OCI-M2 (cell line): ENCODE results near the gene ERAL1.
"Not testable (repeated sequence)": the region's sequence is repeated elsewhere in the genome, so short reads cannot be mapped to it uniquely, and the experiment has no call there.

ENCODE experiments used
- DNase-seq: peaks from one replicate; lab custom pipeline; 2025; ENCODE audit not compliant: unreplicated experiment; lab: John Stamatoyannopoulos, UW

ERAL1 gene

GRCh38 chr17:28897769-28898526 is 43.1 kb downstream of the ERAL1 start:
- no peak for DNase-seq

- no peak for DNase-seq
Measured at GRCh38 chr17:28898527-28898955, 43.7 kb downstream of the ERAL1 start.

DNA sequence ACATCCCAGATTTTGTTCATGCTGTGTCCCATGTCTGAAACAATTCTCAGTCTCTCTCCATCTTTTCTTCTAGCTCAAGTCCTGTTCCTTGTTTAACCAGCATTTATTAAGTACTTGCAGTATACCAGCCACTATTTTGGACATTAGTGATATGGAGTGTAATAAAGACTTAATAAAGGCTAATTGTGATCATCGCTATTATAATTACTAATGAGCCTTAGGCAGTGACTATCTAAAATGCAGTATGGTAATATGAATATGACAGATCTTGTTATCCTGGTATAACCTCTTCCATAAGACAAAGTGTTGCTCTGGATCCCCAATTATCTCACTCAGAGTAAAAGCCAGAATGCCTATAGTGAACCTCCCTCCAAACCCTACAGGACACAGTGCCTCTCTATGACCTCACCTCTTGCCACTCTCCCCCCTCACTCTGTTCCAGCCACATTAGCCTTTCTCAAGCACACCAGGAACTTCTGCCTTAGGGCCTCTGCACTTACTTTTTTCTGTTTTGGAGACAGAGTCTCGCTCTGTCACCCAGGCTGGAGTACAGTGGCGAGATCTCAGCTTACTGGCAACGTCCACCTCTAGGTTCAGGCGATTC is 44.5 kb downstream of the ERAL1 start:
- no peak for DNase-seq

DNA sequence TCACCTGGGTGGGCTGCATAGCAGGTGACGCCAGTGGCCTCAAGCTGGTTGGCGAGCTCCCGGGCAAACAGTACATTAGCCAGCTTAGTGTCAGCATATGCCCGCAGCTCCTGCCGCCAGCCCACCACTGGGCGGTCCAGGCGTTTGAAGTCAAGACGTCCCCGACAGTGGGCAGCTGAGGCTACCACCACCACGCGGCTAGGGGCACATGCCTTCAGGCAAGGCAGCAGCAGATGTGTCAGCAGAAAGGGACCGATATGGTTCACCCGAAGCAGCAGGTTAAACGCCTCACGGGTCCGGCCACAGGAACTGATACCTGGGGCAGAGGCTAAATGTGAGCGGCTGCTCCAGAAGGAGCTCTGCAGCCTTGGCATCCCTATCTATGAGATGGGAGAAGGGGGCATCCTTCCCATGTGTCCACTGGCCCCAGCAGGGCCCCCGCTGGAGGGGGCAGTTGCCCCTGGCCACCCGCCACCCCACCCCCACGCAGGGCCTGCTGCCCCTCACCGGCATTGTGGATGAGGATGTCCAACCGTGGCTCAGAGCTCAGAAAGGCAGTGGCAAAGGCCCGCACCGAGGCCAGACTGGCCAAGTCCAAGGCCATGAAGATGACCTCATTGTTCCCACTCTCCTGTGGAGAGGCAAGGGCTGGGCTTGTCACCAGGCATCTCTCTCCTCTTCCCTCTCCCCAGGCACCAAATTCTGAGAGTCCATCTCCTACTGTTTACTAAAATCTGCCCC is 46.3 kb downstream of the ERAL1 start:
- DNase-seq, result no peak

GRCh38 chr17:28901866-28902818 is 47.3 kb downstream of the ERAL1 start:
- no peak for DNase-seq

- DNase-seq, result no peak
Measured at GRCh38 chr17:28902819-28903545, 48.2 kb downstream of the ERAL1 start, which contains the start of gene DHRS13. Gene DHRS13 (minus strand): TSS chr17:28903079. CDS start chr17:28902944, 135 bp downstream.

- DNase-seq, result not testable (repeated sequence)
Measured at GRCh38 chr17:28903546-28903841, 48.7 kb downstream of the ERAL1 start.

DNA sequence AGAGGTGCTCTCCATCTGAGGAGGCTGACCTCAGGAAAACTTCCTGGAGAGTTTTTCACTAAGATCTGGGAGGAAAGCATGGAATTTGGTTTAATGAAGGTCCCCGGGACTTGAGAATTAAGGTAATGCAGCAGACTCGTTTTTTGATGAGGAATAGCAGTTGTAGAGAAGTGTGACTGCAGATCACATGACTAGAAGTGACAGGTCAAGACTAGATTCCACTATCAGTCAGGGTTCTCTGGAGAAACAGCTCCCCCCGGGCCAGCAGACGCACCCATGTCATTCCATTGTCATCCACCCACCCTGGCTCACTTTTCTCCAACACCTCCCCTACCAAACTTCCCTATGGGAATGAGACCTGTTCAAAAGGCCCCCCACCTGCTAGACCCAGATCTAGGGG is 50.0 kb downstream of the ERAL1 start:
- no peak for DNase-seq

DNA sequence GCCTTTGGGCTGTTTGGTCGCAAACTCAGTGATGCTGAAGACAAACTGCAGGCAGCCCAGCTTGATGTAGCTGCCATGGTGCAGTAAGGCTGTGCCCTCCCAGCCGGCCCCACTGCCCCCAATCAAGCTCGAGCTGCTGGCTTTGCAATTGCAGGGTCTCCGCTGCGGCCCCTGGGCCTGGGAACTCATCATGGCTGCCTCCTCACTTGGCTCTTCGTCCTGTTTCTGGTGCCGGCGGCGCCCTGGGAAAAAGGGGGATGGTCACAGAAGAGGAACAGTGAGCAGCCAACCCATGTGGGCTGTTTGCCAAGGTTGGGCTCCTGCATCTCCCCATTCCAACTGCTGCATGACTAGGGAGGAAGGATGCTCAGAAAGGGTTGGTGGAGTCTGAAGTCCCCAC is 51.5 kb downstream of the ERAL1 start:
- DNase-seq, result no peak

- DNase-seq, result peak; percentile 76
Measured at GRCh38 chr17:28906706-28907438, 52.1 kb downstream of the ERAL1 start.

DNA sequence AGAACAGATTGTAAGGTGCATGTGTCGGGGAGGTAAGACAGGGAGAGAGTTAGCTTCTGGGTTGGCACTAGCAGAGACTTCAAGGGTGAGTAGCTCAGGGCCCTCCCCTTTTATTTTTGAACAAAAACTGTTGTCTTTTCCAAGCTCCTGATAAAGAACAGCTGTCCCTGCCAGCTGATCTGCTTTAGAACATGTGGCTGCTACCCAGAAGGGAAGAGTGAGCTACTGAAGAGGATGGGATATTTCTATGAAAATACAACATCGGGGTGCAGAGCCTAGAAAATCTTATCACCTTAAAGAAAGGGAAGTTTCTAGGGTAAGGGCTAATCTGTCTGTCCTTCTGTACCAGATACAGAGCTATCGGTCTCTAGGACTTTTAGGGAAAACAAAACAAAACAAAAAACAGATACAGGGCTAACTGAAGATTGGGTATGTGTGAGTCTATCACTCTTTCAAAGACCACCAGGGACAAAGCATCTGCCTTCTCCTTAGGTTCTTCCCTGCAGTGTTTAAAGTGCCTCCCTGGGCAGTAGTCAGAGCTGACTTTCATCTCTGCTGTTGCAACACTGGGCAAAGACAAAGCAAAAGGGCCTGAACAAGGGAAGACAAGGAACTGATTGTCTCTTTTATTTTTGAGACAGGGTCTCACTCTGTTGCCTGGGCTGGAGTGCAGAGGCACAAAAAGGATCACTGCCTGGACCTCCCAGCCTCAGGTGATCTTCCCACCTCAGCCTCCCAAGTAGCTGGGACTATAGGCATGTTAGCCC is 53.1 kb downstream of the ERAL1 start:
- peak; percentile 40 for DNase-seq

- no peak for DNase-seq
Measured at GRCh38 chr17:28908640-28909167, 53.9 kb downstream of the ERAL1 start.

DNA sequence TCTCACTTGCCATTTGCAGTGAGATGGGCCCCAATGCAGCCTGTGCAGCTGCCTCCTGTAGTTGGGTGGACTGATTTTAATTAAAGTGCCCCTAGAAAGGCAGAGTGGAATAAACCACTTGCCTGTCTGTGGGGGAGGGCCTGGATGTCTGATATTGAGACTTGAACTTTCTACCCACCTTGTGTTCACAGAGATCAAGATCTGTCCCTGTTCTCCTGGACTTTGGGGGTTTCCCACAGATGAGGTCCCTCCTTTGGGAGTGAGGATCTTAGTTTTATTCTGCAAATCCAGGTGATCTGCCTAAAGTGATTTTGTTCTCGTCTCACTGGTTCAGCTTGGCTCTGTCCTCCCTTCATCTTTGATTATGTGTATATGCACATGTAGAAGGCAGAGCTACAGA is 55.7 kb downstream of the ERAL1 start:
- no peak for DNase-seq
